NCI-H1417 (cell line): ENCODE results near the gene IL22RA2.

Source experiments
- DNase-seq, 3 experiments: peaks; one replicate each; lab custom pipeline; 2025; lab: John Stamatoyannopoulos, UW

The IL22RA2 gene

DNA sequence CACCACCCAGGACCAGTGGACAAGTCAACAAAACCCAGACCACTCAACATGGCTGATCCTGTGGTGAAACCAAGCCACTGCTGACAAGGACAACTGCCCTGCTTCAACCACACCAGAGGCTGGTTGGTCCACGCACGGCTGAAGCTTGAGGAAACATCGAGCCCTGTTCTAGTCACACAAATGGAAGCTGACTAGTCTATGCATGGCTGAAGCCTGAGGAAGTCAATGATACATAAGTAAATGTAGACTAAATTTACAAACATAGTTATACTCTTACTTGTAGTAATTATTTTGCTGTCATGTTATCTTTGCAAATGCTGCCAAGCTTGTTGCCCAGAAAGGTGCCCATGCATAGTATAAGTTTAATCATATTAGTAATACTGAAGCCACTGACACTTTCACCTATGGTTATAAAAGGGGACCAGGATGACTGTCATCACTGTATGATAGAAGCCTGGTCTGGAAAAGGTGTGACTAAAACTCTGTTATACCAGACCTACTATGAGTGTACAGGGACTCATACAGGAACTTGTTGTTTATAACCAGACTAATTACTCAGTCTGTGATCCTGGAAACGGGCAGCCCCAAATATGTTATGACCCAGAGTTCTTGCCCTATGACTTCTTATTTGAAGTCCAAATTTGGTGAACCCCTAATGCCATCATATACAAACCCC, 5.6 kb downstream of the IL22RA2 start:
- DNase-seq, result no peak

DNA sequence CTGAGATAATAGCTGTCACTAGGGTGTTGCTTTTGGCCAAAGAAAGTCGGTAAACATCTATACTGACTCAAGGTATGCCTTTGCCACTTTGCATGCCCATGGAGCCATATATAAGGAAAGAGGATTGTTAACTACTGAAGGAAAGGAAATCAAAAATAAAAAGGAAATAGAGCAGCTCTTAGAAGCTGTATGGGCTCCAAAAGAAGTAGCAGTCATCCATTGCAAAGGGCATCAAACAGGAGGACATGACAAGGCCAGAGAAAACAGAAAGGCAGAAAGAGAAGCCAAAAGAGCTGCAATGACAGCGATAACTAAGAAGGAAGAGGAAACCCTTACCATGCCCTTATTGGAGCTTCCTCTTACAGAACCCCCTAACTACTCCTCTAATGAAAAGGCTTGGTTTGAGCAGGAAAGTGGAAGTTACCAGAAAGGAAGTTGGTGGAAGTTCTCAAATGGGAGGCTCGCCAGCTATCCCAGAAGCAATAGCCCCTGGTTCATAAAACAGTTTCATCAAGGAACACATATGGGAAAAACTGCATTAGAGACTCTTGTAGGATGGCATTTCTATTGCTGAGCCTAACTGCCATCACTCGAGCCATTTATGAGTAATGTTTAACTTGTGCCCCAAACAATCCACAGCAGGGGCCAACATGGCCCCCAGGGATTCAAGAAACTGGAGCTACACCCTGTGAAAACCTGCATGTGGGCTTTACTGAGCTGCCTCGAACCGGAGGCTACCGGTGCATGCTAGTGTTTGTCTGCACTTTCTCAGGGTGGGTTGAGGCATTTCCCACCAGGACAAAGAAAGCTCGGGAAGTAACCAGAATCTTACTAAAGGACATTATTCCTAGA, 7.0 kb downstream of the IL22RA2 start:
- DNase-seq, result no peak

DNA sequence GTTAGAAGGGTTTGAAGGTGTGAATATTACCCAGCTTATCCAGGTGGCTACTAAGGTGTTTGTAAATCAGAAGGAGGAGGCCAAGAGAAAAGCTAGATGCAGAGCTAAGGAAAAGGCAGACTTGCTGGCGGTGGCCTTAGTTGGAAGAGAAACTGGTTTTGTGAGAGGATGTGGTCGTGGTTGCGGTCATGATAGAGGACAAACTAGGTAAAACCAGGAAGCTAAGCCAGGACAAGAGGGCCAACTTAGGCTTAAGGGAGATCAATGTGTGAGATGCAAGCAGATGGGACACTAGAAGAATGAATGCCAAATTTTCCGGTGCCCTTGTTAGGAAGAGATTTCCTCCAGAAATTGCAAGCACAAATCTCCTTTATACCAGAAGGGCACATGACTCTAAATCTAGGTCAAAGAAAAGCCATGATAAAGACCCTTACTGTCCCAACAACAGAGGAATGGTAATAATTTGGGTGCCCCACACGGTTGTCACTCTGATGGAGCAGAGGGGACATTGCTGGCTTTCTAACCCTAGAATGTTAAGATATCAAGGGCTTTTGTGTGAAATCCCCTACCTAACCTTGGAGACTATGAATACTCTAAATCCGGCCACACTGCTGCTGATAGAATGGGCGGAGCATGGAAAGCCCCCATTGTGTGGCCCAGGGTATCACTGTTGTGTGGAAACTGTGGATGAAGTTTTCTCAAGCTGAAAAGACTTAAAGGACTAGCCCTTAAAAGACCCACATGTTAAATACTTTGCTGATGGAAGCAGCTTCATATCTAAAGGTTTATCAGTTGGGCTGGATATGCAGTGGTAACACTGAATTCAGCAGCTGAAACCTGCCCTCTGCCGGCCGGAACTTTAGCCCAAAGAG, 7.8 kb downstream of the IL22RA2 start:
- DNase-seq, result peak in 2 of 3 experiments; percentile 36 to 62

DNA sequence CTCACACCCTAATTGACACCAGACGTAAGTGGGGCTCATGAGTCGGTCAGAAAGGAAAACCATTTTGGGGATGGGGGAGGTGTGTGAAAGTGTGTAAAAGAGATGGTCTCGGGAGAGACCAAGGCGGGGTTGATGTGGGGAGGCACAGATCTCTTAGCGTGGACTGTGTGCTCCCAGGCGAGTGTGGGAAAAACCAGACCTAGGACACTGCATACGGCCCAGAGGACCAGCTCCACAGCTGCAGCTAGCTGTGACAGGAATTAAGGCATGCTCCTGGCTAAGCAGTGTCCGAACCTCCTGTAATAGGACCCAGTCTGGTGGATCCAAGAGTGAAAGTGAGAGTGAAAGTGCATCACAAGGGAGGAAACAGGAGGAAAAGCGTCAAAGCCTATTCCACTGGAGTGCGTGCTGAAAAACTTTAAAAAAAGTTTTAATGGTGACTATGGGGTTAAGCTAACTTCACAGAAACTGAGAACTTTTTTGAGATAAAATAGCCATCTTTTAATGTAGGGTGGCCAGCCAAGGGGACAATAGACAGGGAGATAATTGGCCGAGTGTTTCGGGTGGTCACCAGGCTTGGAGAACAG, 9.6 kb downstream of the IL22RA2 start:
- no peak for DNase-seq

DNA sequence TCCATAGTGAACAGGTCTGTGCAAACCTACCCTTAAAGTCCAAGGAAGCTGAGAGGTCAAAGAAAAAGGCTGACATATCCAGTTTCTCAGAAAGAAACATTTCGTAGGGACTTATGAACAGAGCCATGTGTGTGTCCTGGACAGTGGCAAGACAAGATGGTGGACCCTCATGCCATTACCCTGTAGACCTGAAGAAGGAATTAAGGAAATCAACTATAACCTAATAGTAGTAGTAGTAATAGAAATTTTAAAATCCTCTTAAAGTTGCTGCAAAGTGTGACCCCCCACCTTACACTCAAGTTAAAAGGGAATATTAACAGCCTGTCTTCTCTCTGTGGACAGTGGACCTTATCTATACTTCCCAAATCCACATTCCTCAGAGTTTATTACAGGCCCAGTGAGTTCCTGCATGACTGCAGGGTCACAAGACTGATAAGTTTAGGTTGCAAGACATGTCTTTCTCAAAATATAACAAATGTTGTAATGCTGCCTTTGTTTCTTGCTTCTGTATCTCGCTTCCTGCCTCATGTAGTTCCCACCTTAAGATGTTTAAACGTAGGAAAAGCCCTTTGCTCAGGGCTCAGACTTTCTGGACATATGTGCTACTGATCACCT, 10.6 kb downstream of the IL22RA2 start:
- DNase-seq, result no peak

GRCh38 chr6:137161949-137162348, 11.5 kb downstream of the IL22RA2 start:
- no peak for DNase-seq

DNA sequence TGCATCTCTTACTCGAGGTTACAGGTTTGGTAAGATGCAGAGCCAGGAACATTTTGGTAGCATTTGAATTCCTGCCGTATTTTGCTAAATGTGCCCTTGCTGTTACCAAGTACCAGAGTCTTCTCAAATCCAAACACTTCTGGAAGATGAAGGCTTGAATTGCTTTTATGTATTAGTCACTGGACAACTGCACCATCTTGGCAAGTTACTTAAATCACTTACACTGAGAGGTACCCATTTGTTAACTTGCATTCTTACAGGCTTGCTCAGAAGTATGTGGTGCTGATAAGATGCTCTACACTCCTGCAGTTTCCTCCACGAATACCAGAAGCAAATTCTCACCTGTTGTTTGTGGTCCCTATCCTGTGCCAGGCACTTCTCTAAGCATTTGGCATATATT, 12.7 kb downstream of the IL22RA2 start:
- DNase-seq, result no peak

GRCh38 chr6:137159912-137160311, 13.5 kb downstream of the IL22RA2 start:
- DNase-seq, result no peak

DNA sequence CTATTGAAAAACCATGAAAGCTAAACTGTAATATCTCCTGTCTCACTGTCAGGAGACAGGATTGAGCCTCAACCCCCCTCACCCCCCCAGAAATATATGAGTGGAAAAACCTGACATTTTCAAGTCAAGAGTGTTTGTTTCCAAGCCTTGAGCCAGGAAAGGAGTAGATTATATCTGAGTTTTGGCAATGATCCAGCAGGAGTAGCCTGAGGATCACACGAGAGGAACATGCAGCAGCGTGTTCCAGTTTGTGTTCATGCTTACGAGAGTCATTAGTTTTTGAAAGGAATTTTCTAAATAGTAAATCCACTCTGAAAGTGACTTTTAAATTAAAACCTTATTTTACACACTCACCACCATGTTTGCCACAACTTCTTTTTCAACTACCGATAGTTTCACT, 15.8 kb downstream of the IL22RA2 start:
- peak in 1 of 3 experiments; percentile 33 for DNase-seq

DNA sequence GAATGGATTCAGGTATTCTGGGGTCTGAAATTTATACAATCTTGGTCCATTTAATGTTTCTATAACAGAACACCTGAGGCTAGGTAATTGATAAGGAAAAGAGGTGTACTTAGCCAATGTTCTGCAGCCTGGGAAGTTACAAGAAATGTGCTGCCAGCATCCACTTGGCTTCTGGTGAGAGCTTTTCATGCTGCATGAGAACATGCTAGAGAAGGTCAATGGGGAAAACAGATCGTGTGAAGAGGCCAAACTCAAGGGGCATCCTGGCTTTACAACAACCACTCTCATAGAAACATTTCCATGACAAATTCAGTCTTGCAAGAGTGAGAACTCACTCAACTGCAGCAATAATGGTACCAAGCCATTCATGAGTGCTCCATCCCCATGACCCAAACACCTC, 16.8 kb downstream of the IL22RA2 start:
- DNase-seq, result no peak

- peak in 1 of 3 experiments; percentile 33 for DNase-seq
Observed at GRCh38 chr6:137155830-137156229, 17.6 kb downstream of the IL22RA2 start.

DNA sequence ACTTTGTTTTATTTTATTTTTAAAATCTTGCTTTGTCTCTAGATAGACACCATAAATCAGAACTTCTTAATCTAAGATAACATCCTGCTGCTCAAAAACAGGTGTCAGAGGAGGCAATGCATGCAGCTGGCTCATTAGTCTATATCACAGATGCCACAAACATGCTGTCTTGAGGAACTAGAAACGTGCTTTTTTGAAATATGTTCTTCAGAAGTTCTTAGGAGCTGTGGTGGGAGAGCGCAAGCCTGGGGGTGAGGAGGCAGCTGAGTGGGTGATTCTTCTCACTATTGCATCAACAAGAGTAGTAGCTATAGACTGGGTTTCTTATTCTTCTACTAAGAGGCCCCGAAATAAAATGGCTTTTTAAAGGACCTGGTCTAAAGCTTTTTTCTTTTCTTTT, 23.4 kb downstream of the IL22RA2 start:
- DNase-seq, result no peak

- DNase-seq, result no peak
Observed at GRCh38 chr6:137149035-137149393, 24.4 kb downstream of the IL22RA2 start.

DNA sequence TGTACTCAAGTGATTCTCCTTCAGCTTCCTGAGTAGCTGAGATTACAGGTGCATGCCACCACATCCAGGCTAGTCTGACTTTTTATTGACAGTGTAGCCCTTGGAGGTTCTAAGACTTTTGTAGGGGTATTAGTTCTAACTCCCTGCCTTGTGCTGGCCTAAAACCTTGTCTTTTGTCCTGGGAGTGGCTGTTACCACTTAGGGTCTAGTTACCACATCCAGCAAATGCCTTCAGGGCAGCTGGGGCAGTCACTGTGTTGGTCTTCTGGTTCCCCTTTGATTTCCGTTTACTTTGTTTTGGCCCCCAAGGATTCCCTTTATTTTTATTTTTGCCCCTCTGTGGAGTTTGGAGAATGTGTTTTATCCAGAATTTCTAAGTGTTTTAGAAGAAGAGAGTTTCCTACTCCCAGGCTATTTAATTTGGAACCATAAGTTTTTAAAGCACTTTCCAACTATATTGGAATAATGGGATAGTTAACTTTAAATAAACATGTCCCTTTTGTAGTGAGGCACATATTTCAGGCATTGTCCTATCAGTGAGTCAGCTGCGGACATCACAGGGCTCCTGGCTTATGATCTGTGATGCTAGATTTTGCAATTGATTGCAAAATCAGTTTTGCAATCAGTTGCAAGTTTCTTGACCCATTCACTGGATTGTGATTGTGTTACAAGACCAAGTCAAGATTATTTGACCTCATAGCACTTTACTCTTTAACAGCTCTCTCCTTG, 25.0 kb downstream of the IL22RA2 start:
- no peak for DNase-seq

DNA sequence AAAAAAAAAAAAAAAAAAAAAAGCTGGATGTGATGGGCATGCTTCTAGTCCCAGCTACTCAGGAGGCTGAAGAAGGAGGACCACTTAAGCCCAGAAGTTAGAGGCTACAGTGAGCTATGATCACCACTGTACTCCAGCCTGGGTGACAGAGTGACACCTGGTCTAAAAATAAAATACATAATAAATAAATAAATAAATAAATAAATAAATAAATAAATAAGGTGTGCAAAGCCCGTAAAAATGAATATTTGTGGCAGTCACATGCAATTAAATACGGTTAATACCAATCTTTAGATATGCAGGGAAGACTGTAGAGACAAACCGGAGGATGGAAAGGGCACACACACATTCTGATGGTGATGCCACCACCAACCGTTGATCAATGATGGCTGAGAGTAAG, 26.2 kb downstream of the IL22RA2 start:
- no peak for DNase-seq

- no peak for DNase-seq
Observed at GRCh38 chr6:137146206-137146605, 27.2 kb downstream of the IL22RA2 start.

DNA sequence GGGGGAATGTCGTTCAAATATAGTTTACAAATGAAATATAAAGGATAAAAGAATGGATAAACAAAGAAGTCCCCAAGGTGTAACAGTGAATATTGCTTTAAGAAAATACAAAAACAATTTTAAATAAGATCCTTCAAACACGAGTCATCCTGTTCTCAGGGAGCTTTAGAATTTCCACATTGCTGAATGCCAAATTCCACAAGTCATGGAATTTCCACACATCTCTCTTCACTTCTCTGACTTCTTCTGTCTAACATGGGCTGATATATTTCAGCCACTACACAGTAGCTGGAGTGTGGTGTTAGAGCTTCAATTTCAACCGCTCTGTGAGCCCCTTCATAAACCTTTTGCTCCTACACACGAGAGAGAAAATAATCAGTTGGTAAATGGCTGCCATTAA, 28.0 kb downstream of the IL22RA2 start:
- DNase-seq, result no peak

DNA sequence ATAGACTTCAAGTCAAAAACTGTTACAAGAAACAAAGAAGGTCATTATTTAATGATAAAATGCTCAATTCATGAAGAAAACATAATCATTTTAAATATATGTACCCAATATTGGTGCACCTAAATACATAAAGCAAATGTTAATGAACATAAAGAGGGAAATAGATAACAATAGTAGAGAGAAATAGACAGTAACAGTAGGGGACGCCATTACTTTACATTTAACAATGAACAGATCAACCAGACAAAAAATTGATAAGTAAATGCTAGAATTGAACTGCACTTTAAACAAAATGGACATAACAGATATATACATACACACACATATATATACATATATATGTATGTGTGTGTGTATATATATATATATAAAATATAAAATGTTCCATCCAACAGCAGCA, 37.4 kb downstream of the IL22RA2 start:
- no peak for DNase-seq

DNA sequence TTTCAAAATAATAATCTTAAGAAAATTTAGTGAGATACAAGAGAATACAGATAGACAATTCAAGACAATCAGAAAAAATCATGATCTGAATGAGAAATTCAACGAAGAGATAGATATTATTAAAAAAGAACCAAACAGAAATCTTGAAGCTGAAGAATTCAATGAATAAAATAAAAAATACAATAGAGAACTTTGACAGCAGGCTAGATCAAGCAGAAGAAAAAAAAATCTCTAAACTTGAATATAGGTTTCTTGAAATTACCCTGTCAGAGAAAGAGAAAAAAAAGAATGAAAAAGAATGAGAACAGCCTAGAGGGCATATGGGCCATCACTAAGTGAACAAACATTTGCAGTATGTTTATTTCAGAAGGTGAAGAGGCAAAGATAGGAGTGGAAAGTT, 39.0 kb downstream of the IL22RA2 start:
- DNase-seq, result no peak

DNA sequence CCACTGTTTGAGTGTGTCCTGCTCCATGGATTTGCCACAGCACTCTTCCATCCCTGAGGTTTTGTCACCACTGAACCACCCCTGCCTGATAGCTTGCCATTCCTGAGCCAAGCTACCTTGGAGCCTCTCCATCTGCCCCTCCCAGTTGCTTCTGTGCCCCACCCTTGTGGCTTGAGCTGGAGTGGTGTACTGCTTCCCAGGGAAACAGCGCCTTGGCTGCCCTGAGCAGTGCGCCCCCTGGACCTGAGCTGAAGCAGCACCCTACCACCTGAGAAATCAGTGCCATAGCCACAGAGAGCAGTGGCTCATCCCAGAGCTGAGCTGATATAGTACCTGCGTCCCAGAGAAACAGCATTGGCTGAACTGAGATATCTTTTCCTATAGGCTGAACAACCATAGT, 40.3 kb downstream of the IL22RA2 start:
- DNase-seq, result no peak

DNA sequence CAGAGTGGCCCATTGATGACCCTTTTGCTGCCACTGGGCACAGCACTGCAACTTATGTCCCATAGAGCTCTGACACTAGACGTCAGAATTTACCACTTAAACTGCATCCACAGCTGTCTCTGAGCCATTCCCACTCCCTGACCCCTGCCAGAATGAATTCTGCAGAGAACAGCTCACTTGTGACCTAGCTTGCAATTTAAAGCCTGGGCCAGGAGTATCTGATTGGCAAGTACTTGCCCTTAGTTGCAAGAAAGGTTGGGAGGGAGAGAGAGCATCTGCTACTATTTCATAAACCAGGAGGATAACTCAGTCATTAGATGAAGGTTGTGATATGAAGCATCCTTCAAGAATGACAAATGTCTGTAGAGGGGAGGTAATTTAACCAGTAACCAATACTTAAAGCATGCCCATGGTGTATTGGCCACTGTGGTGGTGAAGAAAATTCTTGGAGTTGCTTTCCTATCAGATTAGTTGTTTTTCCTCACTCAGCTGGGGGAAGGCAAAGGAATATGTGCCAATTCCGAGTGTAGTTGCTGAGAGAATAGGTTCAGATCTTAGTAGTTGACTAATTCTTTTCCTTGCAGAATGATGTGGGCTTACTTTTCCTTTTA, 46.5 kb downstream of the IL22RA2 start:
- DNase-seq, result no peak
